Placental pericyte (primary cell): ENCODE data around the gene NOXRED1. TPM values are rescaled to one million over a fixed set of nuclear protein-coding genes. Genes with fewer than 3 reads are reported as not detected.

Experiments used
- small RNA-seq: library from RNA; depleted of rRNA; stranded (forward); fragments of <200 nt; gene quantifications from one replicate; pipeline ENCODE3, GENCODE V24; 2012; ENCODE audit warnings: low replicate concordance
- total RNA-seq: library from RNA; depleted of rRNA; stranded (reverse); fragments of >200 nt; gene quantifications from 2 replicates; pipeline ENCODE4 v1.2.3, GENCODE V29; 2012

The NOXRED1 gene
- total RNA-seq: 0.22 TPM in 1 of 2 replicates, not detected in the other

GRCh38 chr14:77423423-77423822 is at the start of gene NOXRED1:
Gene NOXRED1 (minus strand): TSS chr14:77423523. CDS start chr14:77422889, 634 bp downstream.

GRCh38 chr14:77457522-77458248 is 34.4 kb upstream of the NOXRED1 start, which contains the start of the genes AHSA1 and VIPAS39:
Gene AHSA1 (plus strand): TSS chr14:77458093. CDS start chr14:77458190, 97 bp downstream.
Gene VIPAS39 (minus strand): TSS chr14:77457601. CDS start chr14:77454102, 3,499 bp downstream.

GRCh38 chr14:77376771-77377501 is 46.4 kb downstream of the NOXRED1 start, which contains the start of the genes SAMD15 and TMED8:
Gene SAMD15 (plus strand): TSS chr14:77377379. CDS start chr14:77377419, 40 bp downstream.
Gene TMED8 (minus strand): TSS chr14:77377094. CDS start chr14:77377053, 41 bp downstream.

Small RNA genes lying within 50 kb of the gene (small RNA-seq; reads per million reads assigned to genes)
- not detected for gene RF00404

Other genes with a start within 250 kb of the NOXRED1 start
- under 0.01 TPM in 1 of 2 replicates, not detected in the other for gene TMEM63C, start 241.7 kb downstream of the NOXRED1 start, total RNA-seq
- gene NGB, start 152.3 kb downstream of the NOXRED1 start, total RNA-seq: not detected in 2 replicates
- 22.9 and 26.3 TPM in 2 replicates for gene POMT2, start 102.6 kb downstream of the NOXRED1 start, total RNA-seq
- gene GSTZ1, start 102.5 kb downstream of the NOXRED1 start, total RNA-seq: 23.5 and 54.5 TPM in 2 replicates
- 6.6 and 16.2 TPM in 2 replicates for gene TMED8, start 46.4 kb downstream of the NOXRED1 start, total RNA-seq
- gene SAMD15, start 46.1 kb downstream of the NOXRED1 start, total RNA-seq: 1.5 and 3.6 TPM in 2 replicates
- gene VIPAS39, start 34.1 kb upstream of the NOXRED1 start, total RNA-seq: 28.8 and 29.8 TPM in 2 replicates
- gene AHSA1, start 34.6 kb upstream of the NOXRED1 start, total RNA-seq: 77.5 and 96.1 TPM in 2 replicates
- 0.29 TPM in 1 of 2 replicates, not detected in the other for gene ISM2, start 75.3 kb upstream of the NOXRED1 start, total RNA-seq
- 26.0 and 58.6 TPM in 2 replicates for gene SPTLC2, start 193.1 kb upstream of the NOXRED1 start, total RNA-seq